Suprapubic skin (tissue), 3 donors: Measurements from ENCODE around the gene MYL3.

Experiments used
- EP300 ChIP-seq: sonication (generic); formaldehyde crosslinking; IDR thresholded peaks from one replicate; pipeline ENCODE4 v1.6.1; 2017; ENCODE audit warnings: antibody characterized with exemption
- POLR2A ChIP-seq, 2 donors: fragments of 450-650 bp; IDR thresholded peaks; one replicate each; pipeline ENCODE4 v1.6.1; 2017; ENCODE audit warnings: antibody characterized with exemption in 2 of 2, mild to moderate bottlenecking in 2 of 2, moderate library complexity in 2 of 2
- TF ChIP-seq, protein P1 (sequence below), 2 donors: fragments of 200-600 bp in 1 of 2; fragments of 450-650 bp in 1 of 2; sonication (generic) in 1 of 2; IDR thresholded peaks; one replicate each; pipeline ENCODE4 v1.5.1; 2016 to 2019; ENCODE audit warnings: antibody characterized with exemption in 2 of 2, mild to moderate bottlenecking in 1 of 2, moderate library complexity in 1 of 2

DNA sequence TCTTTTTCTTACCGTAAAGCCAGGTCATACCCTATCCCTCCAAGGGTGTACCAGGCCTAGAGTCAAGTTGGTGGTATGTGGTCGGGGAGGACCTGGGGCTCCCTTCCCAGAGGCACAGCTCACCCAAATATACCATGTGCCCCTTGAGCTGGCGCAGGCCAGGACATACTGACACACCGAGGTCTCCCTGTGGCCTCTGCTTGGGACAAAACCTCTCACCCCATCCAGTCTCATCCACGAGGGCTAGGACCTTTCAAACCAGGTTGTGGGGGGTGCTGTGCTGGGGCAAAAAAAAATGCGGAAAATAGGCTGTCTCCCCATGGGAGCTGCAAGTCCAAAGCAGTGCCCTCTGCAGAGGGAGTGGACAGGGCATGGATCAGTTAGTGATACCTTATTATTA lies 37.1 kb upstream of the MYL3 start:
- TF ChIP-seq, protein P1, sequence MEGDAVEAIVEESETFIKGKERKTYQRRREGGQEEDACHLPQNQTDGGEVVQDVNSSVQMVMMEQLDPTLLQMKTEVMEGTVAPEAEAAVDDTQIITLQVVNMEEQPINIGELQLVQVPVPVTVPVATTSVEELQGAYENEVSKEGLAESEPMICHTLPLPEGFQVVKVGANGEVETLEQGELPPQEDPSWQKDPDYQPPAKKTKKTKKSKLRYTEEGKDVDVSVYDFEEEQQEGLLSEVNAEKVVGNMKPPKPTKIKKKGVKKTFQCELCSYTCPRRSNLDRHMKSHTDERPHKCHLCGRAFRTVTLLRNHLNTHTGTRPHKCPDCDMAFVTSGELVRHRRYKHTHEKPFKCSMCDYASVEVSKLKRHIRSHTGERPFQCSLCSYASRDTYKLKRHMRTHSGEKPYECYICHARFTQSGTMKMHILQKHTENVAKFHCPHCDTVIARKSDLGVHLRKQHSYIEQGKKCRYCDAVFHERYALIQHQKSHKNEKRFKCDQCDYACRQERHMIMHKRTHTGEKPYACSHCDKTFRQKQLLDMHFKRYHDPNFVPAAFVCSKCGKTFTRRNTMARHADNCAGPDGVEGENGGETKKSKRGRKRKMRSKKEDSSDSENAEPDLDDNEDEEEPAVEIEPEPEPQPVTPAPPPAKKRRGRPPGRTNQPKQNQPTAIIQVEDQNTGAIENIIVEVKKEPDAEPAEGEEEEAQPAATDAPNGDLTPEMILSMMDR (IDR thresholded peaks at IDR 0.05) = no peak
- TF ChIP-seq POLR2A (IDR thresholded peaks at IDR 0.05) (no peak), EP300 (no peak)
